Thoracic aorta (tissue), 2 donors: ENCODE results near the gene LIFR. TPM values are rescaled to one million over a fixed set of nuclear protein-coding genes. Genes with fewer than 3 reads are reported as not detected.

Source experiments
- ATAC-seq: fragments of 150-250 bp; one replicate; pipeline ENCODE4 v1.8.0; 2017; ENCODE audit warnings: low read depth; ENCODE audit not compliant: insufficient number of reproducible peaks, low FRiP score
- DNase-seq: peaks from one replicate; pipeline ENCODE4 v3.0.0-alpha.2; 2020; ENCODE audit warnings: low spot score
- H3K27ac ChIP-seq, 2 donors: fragments of 200-600 bp; sonication (generic); 1 replicate in 1 of 2; 2 replicates in 1 of 2; pipeline ENCODE4 v1.5.1; 2016; ENCODE audit warnings: mild to moderate bottlenecking in 2 of 2, moderate library complexity in 2 of 2
- H3K27me3 ChIP-seq: fragments of 200-600 bp; sonication (generic); replicated peaks from 2 replicates; pipeline ENCODE4 v1.6.0; 2016; ENCODE audit warnings: mild to moderate bottlenecking; ENCODE audit not compliant: insufficient read depth
- H3K36me3 ChIP-seq: fragments of 200-600 bp; sonication (generic); one replicate; pipeline ENCODE4 v1.5.1; 2016
- H3K4me1 ChIP-seq, 2 donors: fragments of 200-600 bp; sonication (generic); 1 replicate in 1 of 2; 2 replicates in 1 of 2; pipeline versions ENCODE4 v1.5.1 to v1.6.0; 2016; ENCODE audit warnings: low read depth in 2 of 2, mild to moderate bottlenecking in 1 of 2; ENCODE audit not compliant: control insufficient read depth in 1 of 2
- H3K4me3 ChIP-seq: fragments of 200-600 bp; sonication (generic); 2 replicates; pipeline ENCODE4 v1.5.1; 2016; ENCODE audit warnings: mild to moderate bottlenecking
- H3K9me3 ChIP-seq: fragments of 200-600 bp; sonication (generic); 2 replicates; pipeline ENCODE4 v1.5.1; 2016
- CTCF ChIP-seq: fragments of 200-600 bp; sonication (generic); IDR thresholded peaks from one replicate; pipeline ENCODE4 v1.5.1; 2019; ENCODE audit warnings: antibody characterized with exemption
- total RNA-seq, 2 donors: library from RNA; depleted of rRNA; stranded (reverse); fragments of >200 nt; gene quantifications; one replicate each; pipeline versions ENCODE4 v1.1.0 to v1.2.3, GENCODE V29; 2016

The LIFR gene
- total RNA-seq, 2 donors from 2014 or later = 61.1 to 110 TPM

DNA sequence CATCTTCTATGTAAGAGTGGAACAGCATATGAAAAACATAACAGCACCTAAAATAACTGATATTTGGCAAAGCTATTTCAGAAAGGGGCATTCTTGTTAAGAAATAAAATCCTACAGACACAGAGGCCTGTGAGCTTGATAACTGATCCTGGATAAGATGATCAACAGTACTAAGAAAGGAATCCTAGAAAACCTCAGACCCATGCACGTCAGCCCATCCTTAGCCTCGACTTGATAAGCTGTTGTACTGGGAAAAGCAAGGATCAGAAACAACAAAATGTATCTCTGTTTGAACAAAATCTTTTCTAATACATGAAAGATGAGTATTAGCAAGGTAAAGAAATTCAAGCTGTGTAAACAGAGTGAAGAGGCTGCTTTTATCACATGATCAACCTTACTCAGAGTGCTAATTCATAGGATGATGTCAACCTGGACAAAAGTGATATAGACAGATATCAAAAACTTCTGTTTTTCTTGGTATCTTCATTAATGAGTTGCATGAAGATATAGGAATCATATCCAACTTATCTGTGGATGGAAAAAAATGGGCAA, 15.2 kb downstream of the LIFR start:
- Histone ChIP-seq H3K4me3 (no peak overlapping the region), H3K27ac (peak overlapping the region; percentile 46 to 60), H3K9me3 (no peaks in the 10 kb centered on the region), H3K36me3 (no peaks in the 10 kb centered on the region), H3K27me3 (no peaks in the 10 kb centered on the region), H3K4me1 (peaks cover 14 to 34% of the 10 kb centered on the region in 2 donors)
- ATAC-seq = no peak
- no peak for DNase-seq
- TF ChIP-seq CTCF = no peak

- Histone ChIP-seq H3K4me1 (peaks cover 14 to 37% of the 10 kb centered on the region in 2 donors), H3K4me3 (peak overlapping the region; percentile 22), H3K27me3 (no peaks in the 10 kb centered on the region), H3K36me3 (no peaks in the 10 kb centered on the region), H3K9me3 (no peaks in the 10 kb centered on the region), H3K27ac (peak overlapping the region; percentile 31 to 46)
- TF ChIP-seq CTCF = no peak
- ATAC-seq = no peak
- no peak for DNase-seq
Observed at GRCh38 chr5:38540314-38540713, 16.1 kb downstream of the LIFR start.

- no peak for ATAC-seq
- H3K36me3 ChIP-seq = no peaks in the 10 kb centered on the region
- H3K4me3 ChIP-seq = no peak overlapping the region
- H3K4me1 ChIP-seq = peaks cover 14 to 45% of the 10 kb centered on the region in 2 donors
- H3K27me3 ChIP-seq = no peaks in the 10 kb centered on the region
- no peak overlapping the region for H3K27ac ChIP-seq
- no peak for DNase-seq
- TF ChIP-seq CTCF = no peak
- no peaks in the 10 kb centered on the region for H3K9me3 ChIP-seq
Observed at GRCh38 chr5:38538161-38538560, 18.3 kb downstream of the LIFR start.

GRCh38 chr5:38537505-38537904, 18.9 kb downstream of the LIFR start:
- peaks cover 14 to 45% of the 10 kb centered on the region in 2 donors for H3K4me1 ChIP-seq
- no peak for TF ChIP-seq CTCF
- no peak for ATAC-seq
- no peak overlapping the region for H3K27ac ChIP-seq
- DNase-seq = no peak
- H3K9me3 ChIP-seq = no peaks in the 10 kb centered on the region
- no peak overlapping the region for H3K4me3 ChIP-seq
- no peaks in the 10 kb centered on the region for H3K27me3 ChIP-seq
- no peaks in the 10 kb centered on the region for H3K36me3 ChIP-seq

DNA sequence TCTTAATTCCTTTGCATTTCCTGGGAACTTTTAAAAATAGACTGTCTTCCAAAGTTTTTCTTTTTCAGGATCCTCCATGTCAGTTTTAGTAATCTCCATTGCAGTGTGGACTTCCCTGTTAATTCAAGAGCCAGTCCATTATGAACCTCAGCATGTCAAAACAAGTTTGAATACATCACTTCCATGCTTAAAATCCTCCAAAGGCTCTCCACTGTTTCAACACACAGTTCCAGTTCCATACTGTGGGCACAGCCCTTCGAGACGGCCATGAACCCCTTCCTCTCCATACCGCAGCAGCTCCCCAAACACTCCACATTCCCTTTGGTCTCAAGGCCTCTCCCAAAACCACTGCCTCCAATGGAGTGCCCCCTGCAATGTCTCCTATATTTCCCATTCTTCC, 19.5 kb downstream of the LIFR start:
- no peak overlapping the region for H3K4me3 ChIP-seq
- no peak for TF ChIP-seq CTCF
- H3K27ac ChIP-seq = no peak overlapping the region
- no peak for ATAC-seq
- H3K4me1 ChIP-seq = peaks cover 14 to 40% of the 10 kb centered on the region in 2 donors
- no peaks in the 10 kb centered on the region for H3K27me3 ChIP-seq
- H3K36me3 ChIP-seq = no peaks in the 10 kb centered on the region
- H3K9me3 ChIP-seq = no peaks in the 10 kb centered on the region
- no peak for DNase-seq
